Heart left ventricle (tissue), 16 donors: ENCODE data around the gene RCN2. TPM values are rescaled to one million over a fixed set of nuclear protein-coding genes. Genes with fewer than 3 reads are reported as not detected.

Experiments
- ATAC-seq, 4 donors: fragments of 200-7000 bp; cut with Tn5 transposase; one replicate each; pipeline ENCODE4 v1.9.1; 2020 to 2022; ENCODE audit warnings: moderate library complexity in 4 of 4, mild to moderate bottlenecking in 3 of 4, moderate number of reproducible peaks in 1 of 4
- DNase-seq, 5 donors: peaks; one replicate each; pipeline ENCODE4 v3.0.0-alpha.2; 2020
- H3K27ac ChIP-seq, 12 donors: fragments of 200-600 bp; sonication (generic) in 4 of 12; one replicate each; pipeline versions ENCODE4 v1.5.0 to v1.8.0; 2016 to 2022; ENCODE audit warnings: mild to moderate bottlenecking in 2 of 12
- H3K27me3 ChIP-seq, 9 donors: fragments of 200-600 bp; sonication (generic) in 2 of 9; one replicate each; pipeline versions ENCODE4 v1.5.1 to v1.8.0; 2016 to 2022; ENCODE audit warnings: mild to moderate bottlenecking in 3 of 9
- H3K36me3 ChIP-seq, 9 donors: fragments of 200-600 bp; sonication (generic) in 2 of 9; one replicate each; pipeline versions ENCODE4 v1.5.0 to v1.8.0; 2018 to 2022; ENCODE audit warnings: mild to moderate bottlenecking in 2 of 9
- H3K4me1 ChIP-seq, 12 donors: fragments of 200-600 bp; sonication (generic) in 4 of 12; one replicate each; pipeline versions ENCODE4 v1.5.0 to v1.8.0; 2016 to 2022; ENCODE audit warnings: mild to moderate bottlenecking in 3 of 12
- H3K4me3 ChIP-seq, 12 donors: fragments of 200-600 bp; sonication (generic) in 4 of 12; one replicate each; pipeline versions ENCODE4 v1.5.0 to v1.8.0; 2017 to 2022; ENCODE audit warnings: mild to moderate bottlenecking in 9 of 12, moderate library complexity in 4 of 12
- H3K9me3 ChIP-seq, 12 donors: fragments of 200-600 bp; sonication (generic) in 4 of 12; one replicate each; pipeline versions ENCODE4 v1.5.0 to v1.8.0; 2016 to 2022; ENCODE audit warnings: mild to moderate bottlenecking in 1 of 12
- CTCF ChIP-seq, 12 donors: fragments of 200-600 bp; sonication (generic) in 4 of 12; IDR thresholded peaks; one replicate each; pipeline versions ENCODE4 v1.5.0 to v1.8.0; 2018 to 2022; ENCODE audit warnings: antibody characterized with exemption in 12 of 12, mild to moderate bottlenecking in 5 of 12
- POLR2A ChIP-seq, 2 donors: fragments of 450-650 bp; IDR thresholded peaks; one replicate each; pipeline ENCODE4 v1.6.1; 2017; ENCODE audit warnings: antibody characterized with exemption in 2 of 2, mild to moderate bottlenecking in 2 of 2, moderate library complexity in 2 of 2
- whole genome bisulfite sequencing, 4 donors: extraction: QIAGEN DNeasy Blood & Tissue Kit in 2 of 4; methylation state at CpG; one replicate each; pipeline versions ENCODE4 v1.1.5 to v1.1.7; 2013 to 2018; 5-methylcytosine and 5-hydroxymethylcytosine counted together
- intact Hi-C, 10 donors: fragments of 100-400 bp; cut with DNase I; formaldehyde crosslinking; loops; one replicate each; pipeline versions ENCODE4 v1.11.1 to v1.14.2; 2022
- polyA plus RNA-seq, 2 donors: library from polyadenylated mRNA; stranded (reverse); fragments of 200-250 nt; gene quantifications; one replicate each; pipeline ENCODE4 v1.2.3, GENCODE V29; 2013
- total RNA-seq, 9 donors: library from RNA; depleted of rRNA in 2 of 9; stranded (reverse); fragments of >200 nt in 2 of 9; fragmentation: NEBNext Ultra II Directional in 3 of 9; extraction: Animal tissue kit (Norgen Biotek cat#: 25700) in 3 of 9; gene quantifications; one replicate each; pipeline versions ENCODE4 v1.1.0 to v1.2.4, GENCODE V29; 2016 to 2023
- donor health status: ischemic (EF 13 %, LVEDD 7.1; RV severe dilation, severe dysfunction).
- donor health status: healthy with polysubstance abuse.
- donor health status: DM: no; HTN: yes; CAD: no.
- donor health status: DM: no; HTN: no; CAD: no.
- donor health status: ischemic (EF 25% LVEDD 6.9; RV normal size, moderate dysfunction).
- donor health status: ischemic (EF 25% LVEDD 5.7; RV mildly dilated, moderate dysfunction).
- donor health status: healthy.
- donor health status: DM: yes; HTN: yes; CAD: no.
- donor health status: ischemic (EF 35%, LVEDD 5.7; RV mildly dilated, moderate dysfunction).
- donor health status: nonischemic (EF 11% LVEDD 7.7; RV severe dilation, severe dysfunction).
- donor health status: DM: yes; HTN: yes; CAD: no.
- donor health status: PGD.
- donor health status: ischemic (EF 29% LVEDD 5.4; RV normal size, mild dysfunction).
- donor health status: nonischemic (EF 23%, LVEDD 6.1; RV moderate dilation, normal function).

The RCN2 gene
- total and polyA plus RNA-seq, 11 donors, result 17.3 to 38.6 (median 28.7) TPM

GRCh38 chr15:76991741-76992645 lies 60.4 kb downstream of the RCN2 start:
- 91 to 98% (median 95%) methylated on average over 9 of the region's 9 CpGs for WGBS, 4 donors
- Histone ChIP-seq H3K27ac (peak overlapping the region in 1 of 12 donors; percentile 14), H3K36me3 (no peaks in the 10 kb centered on the region), H3K4me3 (no peak overlapping the region), H3K9me3 (no peaks in the 10 kb centered on the region), H3K27me3 (no peaks in the 10 kb centered on the region), H3K4me1 (peaks cover 0 to 79% (median 28%) of the 10 kb centered on the region in 12 donors)
- intact Hi-C loops, result no loop called here
- no peak for ATAC-seq
- peak in 1 of 5 donors; percentile 38 for DNase-seq
- no peak for TF ChIP-seq CTCF (IDR thresholded peaks at IDR 0.05)
- no peak for TF ChIP-seq POLR2A (IDR thresholded peaks at IDR 0.05)

- DNase-seq (peak in 1 of 5 donors; percentile 15), ATAC-seq (no peak)
- TF ChIP-seq CTCF (IDR thresholded peaks at IDR 0.05), result no peak
- no peak for TF ChIP-seq POLR2A (IDR thresholded peaks at IDR 0.05)
- peak overlapping the region in 1 of 12 donors; percentile 85 for H3K27ac ChIP-seq
- H3K36me3 ChIP-seq, result no peaks in the 10 kb centered on the region
- H3K4me3 ChIP-seq, result no peak overlapping the region
- intact Hi-C loops, result no loop called here
- WGBS, 4 donors, result 91 to 94% (median 92%) methylated on average over 6 of the region's 6 CpGs
- peaks cover 0 to 82% (median 24%) of the 10 kb centered on the region in 12 donors for H3K4me1 ChIP-seq
- H3K27me3 ChIP-seq, result no peaks in the 10 kb centered on the region
- no peaks in the 10 kb centered on the region for H3K9me3 ChIP-seq
Observed at GRCh38 chr15:76993114-76993725, 61.7 kb downstream of the RCN2 start.

GRCh38 chr15:76994001-76994400 lies 62.5 kb downstream of the RCN2 start:
- H3K27ac ChIP-seq, result peak overlapping the region in 1 of 12 donors; percentile 85
- ATAC-seq, result peak in 2 of 4 donors; percentile 40 to 48
- no peaks in the 10 kb centered on the region for H3K27me3 ChIP-seq
- H3K4me3 ChIP-seq, result no peak overlapping the region
- H3K36me3 ChIP-seq, result no peaks in the 10 kb centered on the region
- intact Hi-C loops, result no loop called here
- peaks cover 0 to 82% (median 18%) of the 10 kb centered on the region in 12 donors for H3K4me1 ChIP-seq
- no peaks in the 10 kb centered on the region for H3K9me3 ChIP-seq
- no peak for TF ChIP-seq CTCF (IDR thresholded peaks at IDR 0.05)
- TF ChIP-seq POLR2A (IDR thresholded peaks at IDR 0.05), result no peak
- peak in 3 of 5 donors; percentile 46 to 65 (median 63) for DNase-seq
- 85 to 94% (median 87%) methylated on average over 4 to 8 of the region's 8 CpGs for WGBS, 4 donors

GRCh38 chr15:76994496-76994895 lies 62.9 kb downstream of the RCN2 start:
- TF ChIP-seq POLR2A (IDR thresholded peaks at IDR 0.05) (no peak), CTCF (IDR thresholded peaks at IDR 0.05) (no peak)
- H3K9me3 ChIP-seq, result no peaks in the 10 kb centered on the region
- peak overlapping the region in 1 of 12 donors; percentile 64 for H3K4me3 ChIP-seq
- no peak for ATAC-seq
- intact Hi-C loops, result no loop called here
- WGBS, 4 donors, result 91 to 100% (median 96%) methylated on average over 4 to 6 of the region's 6 CpGs
- H3K27me3 ChIP-seq, result no peaks in the 10 kb centered on the region
- peaks cover 0 to 82% (median 16%) of the 10 kb centered on the region in 12 donors for H3K4me1 ChIP-seq
- DNase-seq, result no peak
- H3K27ac ChIP-seq, result peak overlapping the region in 4 of 12 donors; percentile 22 to 85 (median 42)
- no peaks in the 10 kb centered on the region for H3K36me3 ChIP-seq
